NCI-H526 (cell line): ENCODE measurements around the gene RGS10.

Source experiments
- DNase-seq, 2 experiments: peaks; one replicate each; lab custom pipeline; 2025; lab: John Stamatoyannopoulos, UW

RGS10 gene

DNA sequence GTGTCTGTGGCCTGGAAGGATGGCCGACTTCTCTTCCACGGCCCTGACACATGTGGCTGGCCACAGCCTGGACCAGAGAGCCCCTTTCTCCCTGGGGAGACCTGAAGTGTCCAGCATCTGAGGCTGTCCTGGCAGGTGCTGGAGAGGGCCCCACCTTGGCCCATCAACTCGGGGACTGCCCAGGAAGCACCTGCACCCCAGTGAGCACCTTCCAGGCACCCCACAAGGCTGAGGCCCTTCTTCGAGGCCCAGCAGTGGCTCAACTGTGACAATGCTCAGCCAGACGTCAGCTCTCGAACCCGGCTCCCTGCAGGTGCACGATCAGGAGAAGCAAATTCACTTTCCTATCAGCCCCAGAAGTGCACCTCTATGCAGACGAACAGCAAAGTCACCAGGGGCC, 24.3 kb downstream of the RGS10 start:
- no peak for DNase-seq

DNA sequence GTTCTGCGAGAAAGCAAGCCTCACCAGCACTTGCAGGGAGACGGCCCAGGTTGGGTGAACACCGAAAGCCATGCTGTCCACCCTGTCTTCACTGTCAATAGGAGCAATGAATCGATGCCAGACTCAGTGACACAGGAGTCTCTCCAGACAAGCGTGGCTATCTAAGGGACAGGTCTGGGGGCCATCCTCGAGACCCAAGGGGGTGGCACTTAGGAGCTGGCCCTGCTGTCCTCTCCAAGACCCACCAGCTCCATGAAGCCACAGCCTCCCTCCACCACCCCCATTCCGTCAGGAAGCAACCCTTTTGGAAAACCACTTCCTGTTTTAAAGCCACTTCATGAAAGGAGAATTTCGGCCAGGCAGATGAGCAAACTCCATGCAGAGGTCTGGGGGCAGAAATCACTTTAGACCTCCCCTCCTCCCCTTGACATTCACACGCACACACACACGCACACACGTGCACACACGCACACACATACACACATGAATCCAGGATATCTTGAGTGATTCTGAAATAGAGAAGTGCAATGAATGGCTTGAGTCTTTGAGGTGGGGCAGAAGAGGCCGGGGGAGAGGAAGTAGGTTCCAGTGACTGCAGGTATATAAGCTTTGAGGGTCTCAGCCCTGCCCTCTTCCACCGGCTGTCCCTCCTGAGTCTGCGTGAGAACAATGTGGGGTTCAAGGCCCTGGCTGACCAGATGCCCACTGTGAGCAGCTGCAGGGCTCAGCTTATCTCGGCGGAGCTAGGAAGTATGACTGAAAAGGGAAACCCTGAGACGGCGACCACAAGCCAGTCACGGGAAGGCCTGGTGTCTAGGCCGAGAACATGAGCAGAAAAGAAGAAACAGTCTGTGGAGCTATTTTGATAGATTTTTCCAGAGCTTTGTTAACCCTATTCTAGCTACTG, 25.0 kb downstream of the RGS10 start:
- no peak for DNase-seq

GRCh38 chr10:119516381-119517234, 25.9 kb downstream of the RGS10 start:
- DNase-seq, result no peak

DNA sequence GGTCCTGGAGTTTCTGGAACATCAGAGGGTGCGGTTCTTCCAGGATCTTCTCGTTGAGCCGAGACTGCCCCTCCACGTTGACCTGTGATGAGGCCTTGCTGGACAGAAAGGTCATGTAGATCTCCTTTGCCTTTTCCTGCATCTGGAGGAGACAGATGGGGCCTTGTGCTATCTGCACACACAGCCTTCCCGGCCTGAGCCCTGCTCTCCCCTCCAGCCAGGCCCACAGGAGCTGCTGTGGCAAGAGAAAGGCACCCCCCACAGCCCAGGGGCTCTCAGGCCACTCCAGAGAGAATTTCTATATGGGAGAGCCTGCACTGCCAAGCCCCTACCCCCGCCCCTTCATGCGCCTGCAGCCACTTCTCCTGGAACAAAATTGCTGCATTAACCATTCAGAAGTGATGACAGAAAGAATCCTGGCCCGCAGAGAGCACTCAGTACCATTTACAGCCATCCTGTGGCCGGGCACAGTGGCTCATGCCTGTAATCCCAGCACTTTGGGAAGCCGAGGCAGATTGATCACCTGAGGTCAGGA, 26.9 kb downstream of the RGS10 start:
- DNase-seq, result no peak

DNA sequence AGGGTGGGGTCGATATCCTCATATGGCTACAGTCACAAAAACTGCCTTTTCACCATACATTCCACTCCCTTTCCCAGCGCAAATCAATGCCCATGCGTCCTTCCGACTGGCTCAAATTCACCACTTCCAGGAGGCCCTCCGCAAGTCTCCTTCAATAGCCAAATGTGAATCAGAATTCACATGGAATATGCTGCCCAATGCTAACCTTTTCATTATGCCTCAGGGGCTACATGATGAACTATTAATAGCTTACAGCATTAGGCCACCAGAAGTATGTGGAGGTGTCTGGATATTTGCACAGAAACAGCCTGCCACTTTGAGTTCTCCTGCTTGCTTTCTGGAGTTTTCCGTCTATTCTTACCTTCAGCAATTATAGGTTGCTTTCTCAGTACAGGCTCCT, 27.7 kb downstream of the RGS10 start:
- DNase-seq, result no peak

DNA sequence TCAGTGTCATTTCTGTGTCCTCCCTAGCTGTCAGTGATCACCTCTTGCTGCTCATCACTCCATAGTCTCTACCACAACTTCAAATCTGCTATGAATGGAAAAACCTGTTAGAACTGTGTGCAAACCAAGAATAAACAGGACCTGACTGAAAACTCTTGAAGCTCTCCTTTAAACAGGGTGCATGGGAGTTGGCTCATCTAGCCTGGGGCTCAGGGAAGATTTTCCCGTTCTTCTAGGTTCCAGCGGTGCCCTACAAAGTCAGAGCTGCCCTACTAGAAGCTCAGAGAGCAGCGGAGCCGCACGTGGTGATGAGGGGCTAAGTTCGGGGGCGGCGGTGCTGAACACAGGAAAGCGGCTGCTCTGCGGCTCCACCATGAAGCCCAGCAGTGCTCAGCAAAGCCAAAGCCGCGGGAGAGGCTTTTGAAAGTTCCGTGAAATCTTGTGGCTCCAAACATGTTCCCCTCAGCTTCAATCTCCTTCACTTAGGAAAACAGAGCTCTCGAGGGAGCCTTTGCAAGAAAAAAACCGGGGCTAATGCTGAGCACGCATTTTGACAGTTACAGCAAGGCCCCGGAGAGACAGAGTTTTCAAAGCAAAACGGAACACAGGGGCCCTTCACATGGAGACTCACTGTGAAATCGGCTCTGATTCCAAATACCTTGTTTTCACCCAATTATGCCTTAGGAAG, 30.5 kb downstream of the RGS10 start:
- no peak for DNase-seq

DNA sequence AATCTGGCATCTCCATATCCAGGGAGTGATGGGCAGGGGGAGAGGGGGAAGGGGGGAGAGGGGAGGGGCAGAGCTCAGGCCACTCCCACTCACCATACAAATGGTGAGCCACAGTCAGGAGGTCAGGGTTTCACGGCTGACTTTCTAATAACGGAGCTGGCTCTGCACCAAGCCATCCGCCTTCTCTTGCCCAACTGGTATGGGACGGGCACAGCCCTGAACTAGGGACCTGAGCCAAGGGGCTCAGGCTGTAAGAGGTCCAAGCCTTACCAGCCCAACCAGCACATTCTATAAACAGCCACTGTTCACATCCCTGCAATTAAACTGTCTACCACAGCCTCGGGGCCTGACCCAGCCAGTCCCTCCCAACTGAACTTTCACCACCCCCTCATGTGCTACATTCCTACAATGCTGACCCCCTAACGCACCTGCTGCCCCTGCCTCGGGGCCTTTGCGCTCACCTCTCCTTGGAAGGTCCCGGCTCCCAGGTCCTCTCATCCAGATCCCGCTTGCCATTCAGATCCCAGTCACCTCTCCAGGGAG, 32.5 kb downstream of the RGS10 start:
- no peak for DNase-seq

GRCh38 chr10:119507115-119507514, 35.4 kb downstream of the RGS10 start:
- no peak for DNase-seq

GRCh38 chr10:119505588-119506315, 36.8 kb downstream of the RGS10 start:
- DNase-seq, result no peak

DNA sequence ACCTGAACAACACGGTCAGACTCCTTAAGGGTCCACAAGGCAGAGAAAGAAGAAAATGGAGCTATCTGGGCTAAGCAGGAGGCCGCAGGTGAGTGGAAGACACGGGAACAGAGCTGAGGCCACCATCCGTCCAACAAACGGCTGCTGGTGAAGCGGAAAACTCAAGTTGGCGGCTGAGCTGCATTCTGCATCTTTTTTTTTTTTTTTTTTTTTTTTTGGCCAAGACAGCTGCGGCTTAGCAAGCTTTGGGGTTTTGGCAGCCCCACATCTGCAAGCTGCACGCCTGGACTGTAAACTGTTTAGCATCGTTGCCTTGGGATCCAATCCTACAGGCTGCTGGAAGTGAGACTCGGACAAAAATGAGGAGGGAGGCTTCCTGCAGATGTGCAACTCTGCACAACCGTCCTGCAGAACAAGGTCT, 37.4 kb downstream of the RGS10 start:
- DNase-seq, result no peak

GRCh38 chr10:119504651-119505050, 37.9 kb downstream of the RGS10 start:
- DNase-seq, result no peak

DNA sequence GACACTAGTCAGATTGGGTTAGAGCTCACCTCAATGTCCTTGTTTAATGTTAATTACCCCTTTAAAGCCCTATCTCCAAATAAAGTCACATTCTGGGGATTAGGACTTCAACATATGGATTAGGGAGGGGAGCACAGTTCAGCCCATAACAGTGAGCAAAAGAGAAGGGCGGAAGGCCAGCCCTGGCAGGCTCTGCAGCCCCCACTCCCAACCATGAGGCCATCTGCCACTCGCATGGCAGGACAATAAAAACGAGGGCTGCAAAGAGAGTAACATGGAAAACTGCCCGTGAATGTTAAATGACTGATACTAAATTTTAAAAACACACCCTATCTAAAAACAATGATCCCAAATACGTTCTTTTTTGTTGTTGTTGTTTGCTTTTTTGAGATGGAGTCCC, 38.7 kb downstream of the RGS10 start:
- DNase-seq, result no peak

- DNase-seq, result no peak
These were observed 39.8 kb downstream of the RGS10 start for GRCh38 chr10:119502618-119503155.

GRCh38 chr10:119502209-119502608, 40.3 kb downstream of the RGS10 start:
- no peak for DNase-seq

GRCh38 chr10:119501690-119502089, 40.8 kb downstream of the RGS10 start:
- no peak for DNase-seq

DNA sequence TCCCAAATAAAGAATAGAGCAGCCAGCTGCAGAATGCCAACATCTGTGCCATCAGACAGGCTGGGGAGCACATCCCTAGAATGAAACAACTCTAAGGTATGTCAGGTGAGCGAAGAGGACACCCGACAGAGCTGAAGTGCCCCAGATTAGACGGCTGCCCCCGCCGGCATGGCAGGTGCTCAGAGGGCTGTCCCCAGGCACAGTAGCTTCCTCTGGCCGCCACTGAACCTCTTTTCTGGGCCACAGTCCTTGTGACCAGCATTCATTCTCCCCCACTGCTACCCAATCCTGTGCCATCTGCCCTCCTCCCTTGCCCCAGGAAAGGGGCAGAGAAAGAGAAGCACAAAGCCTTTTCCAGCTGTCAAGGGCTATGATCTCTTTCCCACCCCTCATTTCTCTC, 41.7 kb downstream of the RGS10 start:
- no peak for DNase-seq

DNA sequence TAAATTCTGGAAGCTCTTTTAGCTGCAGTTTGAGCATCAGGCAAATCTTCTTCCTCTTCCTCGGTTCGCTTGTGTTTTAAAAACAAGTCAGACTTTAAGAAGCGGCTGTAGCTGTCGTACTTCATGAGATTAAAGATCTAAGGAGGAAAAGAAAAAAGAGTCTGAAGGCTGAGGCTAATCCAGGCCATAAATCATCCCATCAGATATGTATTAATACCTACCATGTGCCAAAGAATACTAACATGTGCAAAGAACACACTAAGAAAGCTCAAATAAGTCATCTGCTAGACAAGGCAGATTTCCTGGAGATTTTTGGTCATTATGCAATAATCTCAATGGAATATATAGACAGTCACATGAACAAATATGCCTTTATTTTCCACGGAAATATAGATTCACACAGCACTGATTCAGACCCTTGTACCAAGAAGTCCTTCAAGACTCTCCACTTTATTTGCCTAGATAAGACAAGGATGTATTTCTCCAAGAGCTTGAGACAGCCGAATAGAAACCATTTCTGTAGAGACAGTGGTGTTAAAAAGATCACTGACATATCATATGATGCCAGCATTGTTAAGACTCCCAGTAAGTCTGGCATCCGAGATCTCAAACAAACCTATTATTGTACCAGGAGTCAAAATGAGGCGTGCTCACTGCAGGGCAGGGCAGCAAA, 42.3 kb downstream of the RGS10 start:
- DNase-seq, result no peak

- no peak for DNase-seq
These were observed 42.9 kb downstream of the RGS10 start for GRCh38 chr10:119499677-119500002.

- DNase-seq, result no peak
These were observed 43.4 kb downstream of the RGS10 start for GRCh38 chr10:119498889-119499676.

GRCh38 chr10:119497243-119497642, 45.3 kb downstream of the RGS10 start:
- DNase-seq, result no peak
